ENCODE data around the gene DIP2A. TPM values are rescaled to one million over a fixed set of nuclear protein-coding genes. Genes with fewer than 3 reads are reported as not detected.

DIP2A gene
- polyA plus RNA-seq, 3 donors, result 4.6 to 55.4 (median 6.1) TPM

DNA sequence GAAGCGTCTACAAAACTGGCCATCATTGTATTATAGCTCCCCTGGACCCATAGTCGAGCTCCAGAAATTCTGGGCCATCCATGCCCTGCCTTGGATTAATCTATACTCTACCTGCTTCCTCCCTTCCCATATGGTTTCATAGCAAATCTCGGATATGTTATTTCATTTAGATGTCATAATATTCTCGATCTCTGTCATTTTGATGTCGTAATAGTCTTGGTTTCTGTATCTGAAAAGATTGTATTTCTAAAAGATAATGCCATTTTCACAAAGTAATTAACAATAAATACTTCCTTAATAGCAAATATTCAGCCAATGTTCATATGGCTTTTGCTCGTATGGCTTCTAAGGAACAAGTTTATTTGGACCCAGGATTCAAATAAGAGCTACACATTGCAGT lies 35.1 kb downstream of the DIP2A start:
- Histone ChIP-seq H3K9ac (ENCODE audit: insufficient read depth, low read length, poor library complexity, severe bottlenecking) (no peak overlapping the region), H2AFZ (ENCODE audit: insufficient read depth, low read depth, low read length, poor library complexity, severe bottlenecking) (no peak overlapping the region), H3K4me3 (replicated peaks in 1 of 3; ENCODE audit: low read depth in 2 of 3, low read length in 3 of 3) (no peak overlapping the region), H3K27ac (ENCODE audit: low read depth in 1 of 2, low read length in 2 of 2) (peak overlapping the region in 1 of 2 donors; percentile 42), H3K4me2 (replicated peaks; ENCODE audit: extremely low read depth, low read length, poor library complexity, severe bottlenecking) (no peak overlapping the region), H3K27me3 (ENCODE audit: control insufficient read depth in 2 of 2, insufficient read depth in 2 of 2, low read length in 2 of 2) (no peaks in the 10 kb centered on the region), H4K20me1 (ENCODE audit: insufficient read depth, low read length) (no peaks in the 10 kb centered on the region), H3K4me1 (ENCODE audit: control insufficient read depth in 1 of 2, insufficient read depth in 2 of 2, low read length in 2 of 2) (no peaks in the 10 kb centered on the region), H3K79me2 (ENCODE audit: insufficient read depth, low read length) (no peaks in the 10 kb centered on the region), H3K9me3 (replicated peaks in 1 of 2; ENCODE audit: control insufficient read depth in 1 of 2, insufficient read depth in 1 of 2, low read length in 2 of 2) (no peaks in the 10 kb centered on the region), H3K36me3 (replicated peaks in 1 of 2; ENCODE audit: control insufficient read depth in 1 of 2, insufficient read depth in 2 of 2, low read length in 2 of 2) (peaks cover 38 to 79% of the 10 kb centered on the region in 2 donors)
- no peaks in the 10 kb centered on the region for H3K27me3 Mint-ChIP-seq (ENCODE audit: low read depth in 3 of 3)
- TF ChIP-seq, protein P1, sequence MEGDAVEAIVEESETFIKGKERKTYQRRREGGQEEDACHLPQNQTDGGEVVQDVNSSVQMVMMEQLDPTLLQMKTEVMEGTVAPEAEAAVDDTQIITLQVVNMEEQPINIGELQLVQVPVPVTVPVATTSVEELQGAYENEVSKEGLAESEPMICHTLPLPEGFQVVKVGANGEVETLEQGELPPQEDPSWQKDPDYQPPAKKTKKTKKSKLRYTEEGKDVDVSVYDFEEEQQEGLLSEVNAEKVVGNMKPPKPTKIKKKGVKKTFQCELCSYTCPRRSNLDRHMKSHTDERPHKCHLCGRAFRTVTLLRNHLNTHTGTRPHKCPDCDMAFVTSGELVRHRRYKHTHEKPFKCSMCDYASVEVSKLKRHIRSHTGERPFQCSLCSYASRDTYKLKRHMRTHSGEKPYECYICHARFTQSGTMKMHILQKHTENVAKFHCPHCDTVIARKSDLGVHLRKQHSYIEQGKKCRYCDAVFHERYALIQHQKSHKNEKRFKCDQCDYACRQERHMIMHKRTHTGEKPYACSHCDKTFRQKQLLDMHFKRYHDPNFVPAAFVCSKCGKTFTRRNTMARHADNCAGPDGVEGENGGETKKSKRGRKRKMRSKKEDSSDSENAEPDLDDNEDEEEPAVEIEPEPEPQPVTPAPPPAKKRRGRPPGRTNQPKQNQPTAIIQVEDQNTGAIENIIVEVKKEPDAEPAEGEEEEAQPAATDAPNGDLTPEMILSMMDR (IDR thresholded peaks at IDR 0.05), result no peak
- WGBS (ENCODE audit: insufficient coverage), result no CpG with 5 or more reads among the region's 6 CpGs
- DNase-seq, result no peak
- peaks cover 64 to 77% of the 10 kb centered on the region in 2 donors for H3K36me3 Mint-ChIP-seq
- peaks cover 0 to 6% (median 0%) of the 10 kb centered on the region in 7 donors for H3K9me3 Mint-ChIP-seq
- H3K27ac Mint-ChIP-seq, result no peak overlapping the region
- no peaks in the 10 kb centered on the region for H3K4me1 Mint-ChIP-seq
- no peak overlapping the region for H3K4me3 Mint-ChIP-seq
- intact Hi-C loops (cut with micrococcal nuclease), result no loop called here

DNA sequence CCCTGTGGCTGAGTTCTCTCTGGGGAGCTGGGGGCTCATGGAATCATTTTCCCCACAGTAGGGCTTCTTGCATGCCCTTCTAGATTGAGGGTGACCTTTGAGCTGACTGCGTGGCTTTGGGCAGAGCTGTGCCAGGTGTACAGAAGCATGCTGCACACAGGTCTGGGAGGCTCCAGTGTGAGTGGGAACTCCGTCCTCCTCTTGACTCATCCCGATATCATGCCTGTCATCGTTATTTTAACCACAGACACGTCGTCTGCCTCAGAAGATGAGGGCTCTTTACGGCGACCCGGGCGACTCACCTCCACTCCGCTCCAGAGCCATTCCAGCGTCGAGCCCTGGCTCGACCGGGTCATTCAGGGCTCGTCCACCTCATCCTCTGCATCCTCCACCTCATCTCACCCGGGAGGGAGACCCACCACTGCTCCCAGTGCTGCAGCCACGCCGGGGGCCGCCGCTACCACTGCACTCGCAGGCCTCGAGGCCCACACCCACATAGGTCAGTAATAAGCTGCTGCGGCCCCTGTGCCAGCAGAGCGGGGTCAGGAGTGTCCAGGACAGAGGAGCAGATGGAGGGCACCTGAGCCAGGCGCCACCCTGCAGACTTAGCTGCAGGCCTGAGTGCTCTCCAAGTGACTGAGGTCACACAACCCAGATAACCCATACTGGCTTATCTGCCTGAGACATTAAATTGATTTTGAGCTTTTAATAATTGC lies 39.8 kb downstream of the DIP2A start:
- peaks cover 51 to 57% of the 10 kb centered on the region in 2 donors for H3K36me3 Mint-ChIP-seq
- H3K9ac ChIP-seq (ENCODE audit: insufficient read depth, low read length, poor library complexity, severe bottlenecking), result no peak overlapping the region
- no peaks in the 10 kb centered on the region for H3K27me3 Mint-ChIP-seq (ENCODE audit: low read depth in 3 of 3)
- H3K4me2 ChIP-seq (replicated peaks; ENCODE audit: extremely low read depth, low read length, poor library complexity, severe bottlenecking), result no peak overlapping the region
- intact Hi-C loops (cut with micrococcal nuclease), result no loop called here
- H3K4me1 Mint-ChIP-seq, result peaks cover 24% of the 10 kb centered on the region
- no peak overlapping the region for H2AFZ ChIP-seq (ENCODE audit: insufficient read depth, low read depth, low read length, poor library complexity, severe bottlenecking)
- H3K4me3 Mint-ChIP-seq, result no peak overlapping the region
- peaks cover 29 to 53% of the 10 kb centered on the region in 2 donors for H3K36me3 ChIP-seq (replicated peaks in 1 of 2; ENCODE audit: control insufficient read depth in 1 of 2, insufficient read depth in 2 of 2, low read length in 2 of 2)
- no peak overlapping the region for H3K27ac ChIP-seq (ENCODE audit: low read depth in 1 of 2, low read length in 2 of 2)
- H3K79me2 ChIP-seq (ENCODE audit: insufficient read depth, low read length), result no peaks in the 10 kb centered on the region
- peak overlapping the region in 2 of 7 donors; percentile 6 to 16 for H3K27ac Mint-ChIP-seq
- DNase-seq, result no peak
- TF ChIP-seq, protein P1 (IDR thresholded peaks at IDR 0.05), result no peak
- WGBS (ENCODE audit: insufficient coverage), result 97% methylated on average over 22 of the region's 26 CpGs
- no peaks in the 10 kb centered on the region for H3K9me3 Mint-ChIP-seq
- H3K4me1 ChIP-seq (ENCODE audit: control insufficient read depth in 1 of 2, insufficient read depth in 2 of 2, low read length in 2 of 2), result peaks cover 10 to 21% of the 10 kb centered on the region in 2 donors
- no peaks in the 10 kb centered on the region for H4K20me1 ChIP-seq (ENCODE audit: insufficient read depth, low read length)
- no peak overlapping the region for H3K4me3 ChIP-seq (replicated peaks in 1 of 3; ENCODE audit: low read depth in 2 of 3, low read length in 3 of 3)
- no peaks in the 10 kb centered on the region for H3K27me3 ChIP-seq (ENCODE audit: control insufficient read depth in 2 of 2, insufficient read depth in 2 of 2, low read length in 2 of 2)
- H3K9me3 ChIP-seq (replicated peaks in 1 of 2; ENCODE audit: control insufficient read depth in 1 of 2, insufficient read depth in 1 of 2, low read length in 2 of 2), result no peaks in the 10 kb centered on the region
